DOHH2 (cell line): ENCODE measurements around the gene MRPL43.

Experiments used
- EZH2phosphoT487 ChIP-seq: fragments of 200-600 bp; sonication (generic); IDR thresholded peaks from 2 replicates; pipeline ENCODE4 v1.6.1; 2017; ENCODE audit warnings: borderline replicate concordance, mild to moderate bottlenecking, antibody characterized with exemption, low read length, moderate library complexity, mixed read lengths
- TF ChIP-seq, protein P1 (sequence below): fragments of 200-600 bp; sonication (generic); IDR thresholded peaks from one replicate; pipeline ENCODE4 v1.5.1; 2014; ENCODE audit warnings: antibody characterized with exemption, mild to moderate bottlenecking, low read depth, low read length; ENCODE audit not compliant: poor library complexity, severe bottlenecking

DNA sequence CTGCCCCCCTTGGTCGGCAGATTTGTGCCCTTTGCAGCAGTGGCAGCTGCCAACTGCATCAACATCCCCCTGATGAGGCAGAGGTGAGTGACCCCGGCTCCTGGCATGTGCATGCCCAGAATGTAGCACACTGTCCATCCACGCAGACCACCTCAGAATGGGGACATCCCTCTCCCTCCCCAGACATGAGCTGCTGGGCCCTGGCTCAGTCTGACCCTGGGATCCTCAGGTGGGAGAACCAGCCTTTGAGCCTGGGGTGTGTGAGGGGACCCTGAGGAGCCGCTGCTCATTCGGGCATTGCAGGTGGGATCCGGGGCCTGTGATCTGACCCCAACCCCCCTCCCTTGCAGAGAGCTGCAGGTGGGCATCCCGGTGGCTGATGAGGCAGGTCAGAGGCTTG is 49.4 kb upstream of the MRPL43 start:
- TF ChIP-seq, protein P1, sequence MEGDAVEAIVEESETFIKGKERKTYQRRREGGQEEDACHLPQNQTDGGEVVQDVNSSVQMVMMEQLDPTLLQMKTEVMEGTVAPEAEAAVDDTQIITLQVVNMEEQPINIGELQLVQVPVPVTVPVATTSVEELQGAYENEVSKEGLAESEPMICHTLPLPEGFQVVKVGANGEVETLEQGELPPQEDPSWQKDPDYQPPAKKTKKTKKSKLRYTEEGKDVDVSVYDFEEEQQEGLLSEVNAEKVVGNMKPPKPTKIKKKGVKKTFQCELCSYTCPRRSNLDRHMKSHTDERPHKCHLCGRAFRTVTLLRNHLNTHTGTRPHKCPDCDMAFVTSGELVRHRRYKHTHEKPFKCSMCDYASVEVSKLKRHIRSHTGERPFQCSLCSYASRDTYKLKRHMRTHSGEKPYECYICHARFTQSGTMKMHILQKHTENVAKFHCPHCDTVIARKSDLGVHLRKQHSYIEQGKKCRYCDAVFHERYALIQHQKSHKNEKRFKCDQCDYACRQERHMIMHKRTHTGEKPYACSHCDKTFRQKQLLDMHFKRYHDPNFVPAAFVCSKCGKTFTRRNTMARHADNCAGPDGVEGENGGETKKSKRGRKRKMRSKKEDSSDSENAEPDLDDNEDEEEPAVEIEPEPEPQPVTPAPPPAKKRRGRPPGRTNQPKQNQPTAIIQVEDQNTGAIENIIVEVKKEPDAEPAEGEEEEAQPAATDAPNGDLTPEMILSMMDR: no peak
- TF ChIP-seq EZH2phosphoT487: no peak
